ENCODE measurements around the gene GNG13.

Gene GNG13

GRCh38 chr16:787321-787966, 13.1 kb downstream of the GNG13 start:
- no peak for DNase-seq (ENCODE audit: low read depth)
- no peak for TF ChIP-seq CTCF (IDR thresholded peaks at IDR 0.05; ENCODE audit: low read depth, low read length, missing control alignments)
- in situ Hi-C loops (cut with HindIII; ENCODE audit: low sequenced_read_pairs), result no loop called here
- H3K4me3 ChIP-seq (ENCODE audit: low read depth, low read length), result peak overlapping the region; percentile 91

GRCh38 chr16:785563-786535, 14.7 kb downstream of the GNG13 start:
- in situ Hi-C loops (cut with HindIII; ENCODE audit: low sequenced_read_pairs), result no loop called here

GRCh38 chr16:784431-784830, 16.1 kb downstream of the GNG13 start:
- no peak for TF ChIP-seq CTCF (IDR thresholded peaks at IDR 0.05; ENCODE audit: low read depth, low read length, missing control alignments)
- in situ Hi-C loops (cut with HindIII; ENCODE audit: low sequenced_read_pairs), result no loop called here
- H3K4me3 ChIP-seq (ENCODE audit: low read depth, low read length), result no peak overlapping the region
- no peak for DNase-seq (ENCODE audit: low read depth)

More at GRCh38 chr16:785563-786535, 14.7 kb downstream of the GNG13 start:
- TF ChIP-seq CTCF (IDR thresholded peaks at IDR 0.05; ENCODE audit: low read depth, low read length, missing control alignments), result peak; percentile 73
- no peak for DNase-seq (ENCODE audit: low read depth)
- H3K4me3 ChIP-seq (ENCODE audit: low read depth, low read length), result no peak overlapping the region

GRCh38 chr16:783404-784161, 17.0 kb downstream of the GNG13 start:
- in situ Hi-C loops (cut with HindIII; ENCODE audit: low sequenced_read_pairs), result no loop called here
- no peak for TF ChIP-seq CTCF (IDR thresholded peaks at IDR 0.05; ENCODE audit: low read depth, low read length, missing control alignments)
- DNase-seq (ENCODE audit: low read depth), result no peak
- no peak overlapping the region for H3K4me3 ChIP-seq (ENCODE audit: low read depth, low read length)

GRCh38 chr16:782766-783403, 17.6 kb downstream of the GNG13 start:
- in situ Hi-C loops (cut with HindIII; ENCODE audit: low sequenced_read_pairs), result no loop called here
- DNase-seq (ENCODE audit: low read depth), result no peak

More at GRCh38 chr16:782766-783403, 17.6 kb downstream of the GNG13 start:
- H3K4me3 ChIP-seq (ENCODE audit: low read depth, low read length), result no peak overlapping the region
- no peak for TF ChIP-seq CTCF (IDR thresholded peaks at IDR 0.05; ENCODE audit: low read depth, low read length, missing control alignments)

Data from astrocyte of the cerebellum (primary cell).